ENCODE results near the gene BTD.

Gene BTD

GRCh38 chr3:15601399-15602145 is at the start of gene BTD, which contains the start of gene HACL1:
Gene BTD, plus strand, starts transcription at chr3:15601745. Its CDS starts 33,695 bp downstream, at chr3:15635440.
Gene HACL1, minus strand, starts transcription at chr3:15601569. Its CDS starts 106 bp downstream, at chr3:15601463.
- Mint-ChIP-seq H3K4me1 (ENCODE audit: low read depth) (peaks cover 18% of the 10 kb centered on the region), H3K9me3 (peaks cover 6% of the 10 kb centered on the region), H3K27ac (peak within 1 kb of the TSS; percentile 97), H3K27me3 (ENCODE audit: low read depth) (no peaks in the 10 kb centered on the region), H3K4me3 (peak within 1 kb of the TSS; percentile 99), H3K36me3 (ENCODE audit: low read depth) (peaks cover 41% of the 10 kb centered on the region)
- DNase-seq (ENCODE audit: low spot score) = peak; percentile 98

GRCh38 chr3:15551902-15552301 is 49.6 kb upstream of the BTD start:
- no peak overlapping the region for H3K4me3 Mint-ChIP-seq
- no peak for DNase-seq (ENCODE audit: low spot score)
- H3K4me1 Mint-ChIP-seq (ENCODE audit: low read depth) = peaks cover 24% of the 10 kb centered on the region
- H3K9me3 Mint-ChIP-seq = peaks cover 2% of the 10 kb centered on the region
- peaks cover under 1% of the 10 kb centered on the region for H3K27me3 Mint-ChIP-seq (ENCODE audit: low read depth)
- peaks cover 13% of the 10 kb centered on the region for H3K36me3 Mint-ChIP-seq (ENCODE audit: low read depth)
- H3K27ac Mint-ChIP-seq = no peak overlapping the region

- DNase-seq (ENCODE audit: low spot score) = no peak
- H3K4me1 Mint-ChIP-seq (ENCODE audit: low read depth) = peaks cover 31% of the 10 kb centered on the region
- no peaks in the 10 kb centered on the region for H3K27me3 Mint-ChIP-seq (ENCODE audit: low read depth)
- no peaks in the 10 kb centered on the region for H3K9me3 Mint-ChIP-seq
- no peak overlapping the region for H3K4me3 Mint-ChIP-seq
- peaks cover 13% of the 10 kb centered on the region for H3K36me3 Mint-ChIP-seq (ENCODE audit: low read depth)
- peak overlapping the region; percentile 13 for H3K27ac Mint-ChIP-seq
Measured at GRCh38 chr3:15553749-15554148, 47.8 kb upstream of the BTD start.

- peak overlapping the region; percentile 62 for H3K27ac Mint-ChIP-seq
Measured at GRCh38 chr3:15556512-15556911, 45.0 kb upstream of the BTD start.

GRCh38 chr3:15557511-15557946 is 44.0 kb upstream of the BTD start:
- H3K27me3 Mint-ChIP-seq (ENCODE audit: low read depth) = no peaks in the 10 kb centered on the region
- peak; percentile 56 for DNase-seq (ENCODE audit: low spot score)
- peak overlapping the region; percentile 62 for H3K27ac Mint-ChIP-seq
- H3K36me3 Mint-ChIP-seq (ENCODE audit: low read depth) = peaks cover 13% of the 10 kb centered on the region
- peaks cover 26% of the 10 kb centered on the region for H3K4me1 Mint-ChIP-seq (ENCODE audit: low read depth)
- H3K4me3 Mint-ChIP-seq = peak overlapping the region; percentile 17
- no peaks in the 10 kb centered on the region for H3K9me3 Mint-ChIP-seq

More at GRCh38 chr3:15556512-15556911, 45.0 kb upstream of the BTD start:
- Mint-ChIP-seq H3K36me3 (ENCODE audit: low read depth) (peaks cover 11% of the 10 kb centered on the region), H3K9me3 (no peaks in the 10 kb centered on the region), H3K4me1 (ENCODE audit: low read depth) (peaks cover 31% of the 10 kb centered on the region), H3K27me3 (ENCODE audit: low read depth) (no peaks in the 10 kb centered on the region), H3K4me3 (peak overlapping the region; percentile 61)
- DNase-seq (ENCODE audit: low spot score) = no peak

GRCh38 chr3:15558581-15558980 is 43.0 kb upstream of the BTD start:
- no peaks in the 10 kb centered on the region for H3K27me3 Mint-ChIP-seq (ENCODE audit: low read depth)
- no peak overlapping the region for H3K27ac Mint-ChIP-seq
- DNase-seq (ENCODE audit: low spot score) = no peak
- H3K4me1 Mint-ChIP-seq (ENCODE audit: low read depth) = peaks cover 26% of the 10 kb centered on the region
- no peaks in the 10 kb centered on the region for H3K9me3 Mint-ChIP-seq
- H3K4me3 Mint-ChIP-seq = no peak overlapping the region
- H3K36me3 Mint-ChIP-seq (ENCODE audit: low read depth) = peaks cover 22% of the 10 kb centered on the region

- H3K27me3 Mint-ChIP-seq (ENCODE audit: low read depth) = no peaks in the 10 kb centered on the region
- no peak overlapping the region for H3K27ac Mint-ChIP-seq
- no peak for DNase-seq (ENCODE audit: low spot score)
- no peaks in the 10 kb centered on the region for H3K9me3 Mint-ChIP-seq
- H3K36me3 Mint-ChIP-seq (ENCODE audit: low read depth) = peaks cover 43% of the 10 kb centered on the region
- no peak overlapping the region for H3K4me3 Mint-ChIP-seq
- peaks cover 6% of the 10 kb centered on the region for H3K4me1 Mint-ChIP-seq (ENCODE audit: low read depth)
Measured at GRCh38 chr3:15562560-15562959, 39.0 kb upstream of the BTD start.

GRCh38 chr3:15563190-15563589 is 38.4 kb upstream of the BTD start:
- no peaks in the 10 kb centered on the region for H3K9me3 Mint-ChIP-seq
- H3K27me3 Mint-ChIP-seq (ENCODE audit: low read depth) = no peaks in the 10 kb centered on the region
- peaks cover 5% of the 10 kb centered on the region for H3K4me1 Mint-ChIP-seq (ENCODE audit: low read depth)
- H3K4me3 Mint-ChIP-seq = no peak overlapping the region
- H3K27ac Mint-ChIP-seq = no peak overlapping the region
- H3K36me3 Mint-ChIP-seq (ENCODE audit: low read depth) = peaks cover 49% of the 10 kb centered on the region
- DNase-seq (ENCODE audit: low spot score) = no peak

- Mint-ChIP-seq H3K27me3 (ENCODE audit: low read depth) (no peaks in the 10 kb centered on the region), H3K4me1 (ENCODE audit: low read depth) (peaks cover 8% of the 10 kb centered on the region), H3K36me3 (ENCODE audit: low read depth) (peaks cover 29% of the 10 kb centered on the region), H3K27ac (no peak overlapping the region), H3K4me3 (no peak overlapping the region), H3K9me3 (no peaks in the 10 kb centered on the region)
- no peak for DNase-seq (ENCODE audit: low spot score)
Measured at GRCh38 chr3:15572138-15572537, 29.4 kb upstream of the BTD start.

- no peak overlapping the region for H3K4me3 Mint-ChIP-seq
- H3K36me3 Mint-ChIP-seq (ENCODE audit: low read depth) = peaks cover 15% of the 10 kb centered on the region
- H3K9me3 Mint-ChIP-seq = no peaks in the 10 kb centered on the region
- peaks cover 1% of the 10 kb centered on the region for H3K4me1 Mint-ChIP-seq (ENCODE audit: low read depth)
- DNase-seq (ENCODE audit: low spot score) = no peak
- no peaks in the 10 kb centered on the region for H3K27me3 Mint-ChIP-seq (ENCODE audit: low read depth)
- no peak overlapping the region for H3K27ac Mint-ChIP-seq
Measured at GRCh38 chr3:15575446-15575845, 26.1 kb upstream of the BTD start.

GRCh38 chr3:15576475-15576874 is 25.1 kb upstream of the BTD start:
- H3K27me3 Mint-ChIP-seq (ENCODE audit: low read depth) = no peaks in the 10 kb centered on the region
- no peak overlapping the region for H3K4me3 Mint-ChIP-seq
- H3K9me3 Mint-ChIP-seq = no peaks in the 10 kb centered on the region
- H3K27ac Mint-ChIP-seq = no peak overlapping the region
- H3K4me1 Mint-ChIP-seq (ENCODE audit: low read depth) = peaks cover 1% of the 10 kb centered on the region
- peaks cover 15% of the 10 kb centered on the region for H3K36me3 Mint-ChIP-seq (ENCODE audit: low read depth)
- no peak for DNase-seq (ENCODE audit: low spot score)

GRCh38 chr3:15578289-15578867 is 23.2 kb upstream of the BTD start:
- H3K4me1 Mint-ChIP-seq (ENCODE audit: low read depth) = peaks cover 1% of the 10 kb centered on the region

GRCh38 chr3:15579051-15579450 is 22.5 kb upstream of the BTD start:
- no peak for DNase-seq (ENCODE audit: low spot score)
- H3K4me3 Mint-ChIP-seq = no peak overlapping the region

More at GRCh38 chr3:15578289-15578867, 23.2 kb upstream of the BTD start:
- H3K27me3 Mint-ChIP-seq (ENCODE audit: low read depth) = no peaks in the 10 kb centered on the region
- no peak for DNase-seq (ENCODE audit: low spot score)
- no peak overlapping the region for H3K4me3 Mint-ChIP-seq
- peaks cover 17% of the 10 kb centered on the region for H3K36me3 Mint-ChIP-seq (ENCODE audit: low read depth)
- no peaks in the 10 kb centered on the region for H3K9me3 Mint-ChIP-seq
- no peak overlapping the region for H3K27ac Mint-ChIP-seq

More at GRCh38 chr3:15579051-15579450, 22.5 kb upstream of the BTD start:
- Mint-ChIP-seq H3K27me3 (ENCODE audit: low read depth) (no peaks in the 10 kb centered on the region), H3K27ac (no peak overlapping the region), H3K4me1 (ENCODE audit: low read depth) (peaks cover 1% of the 10 kb centered on the region), H3K36me3 (ENCODE audit: low read depth) (peaks cover 15% of the 10 kb centered on the region), H3K9me3 (no peaks in the 10 kb centered on the region)
